Ramos (cell line): ENCODE results near the gene SCO1.
"Not testable (repeated sequence)": the region's sequence is repeated elsewhere in the genome, so short reads cannot be mapped to it uniquely, and the experiment has no call there.

ENCODE experiments used
- in situ Hi-C: fragments of 300-500 bp; cut with MboI; formaldehyde crosslinking; loops from one replicate; pipeline ENCODE4 v1.14.3; 2022; ENCODE audit warnings: low sequenced_read_pairs; ENCODE audit not compliant: unreplicated experiment

Gene SCO1

GRCh38 chr17:10727192-10727591, 29.9 kb upstream of the SCO1 start:
- in situ Hi-C loops = no loop called here

DNA sequence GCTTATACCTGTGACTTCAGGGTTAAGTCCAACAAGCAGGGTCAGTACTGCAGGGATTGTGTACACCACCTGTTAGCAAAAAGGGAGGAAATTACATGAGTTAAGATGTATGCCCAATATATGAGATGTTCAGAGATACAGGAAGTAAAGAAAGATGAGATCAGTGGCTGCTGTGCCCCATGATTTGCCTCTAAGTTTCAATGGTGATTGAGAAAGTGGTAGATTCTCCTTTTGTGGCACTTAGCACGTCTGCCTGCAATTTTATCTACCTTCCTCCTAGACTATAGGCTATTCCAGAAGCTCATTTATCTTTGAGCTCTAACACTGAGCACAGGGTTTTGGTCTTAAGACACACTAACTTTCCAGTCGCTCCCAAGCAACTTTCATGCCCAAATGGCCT, 28.9 kb upstream of the SCO1 start:
- in situ Hi-C loops = no loop called here

DNA sequence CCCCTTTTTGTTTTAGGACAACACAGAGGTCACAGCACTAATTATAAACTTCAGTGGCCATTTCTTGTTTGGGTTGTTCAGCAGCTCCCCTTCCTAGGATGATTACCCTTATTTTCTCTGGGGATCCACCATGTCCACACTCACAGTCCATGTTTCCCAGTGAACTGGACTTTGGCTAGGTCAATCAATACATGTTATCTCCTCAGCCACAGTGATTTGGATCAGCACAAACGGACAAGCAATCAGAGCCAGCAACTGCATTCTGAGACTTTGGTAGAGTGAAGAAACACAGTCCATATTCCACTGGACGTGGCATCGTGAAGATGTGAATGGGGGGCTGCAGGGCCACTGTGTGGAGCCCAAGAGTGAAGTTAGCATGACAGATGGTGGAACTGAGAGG, 27.9 kb upstream of the SCO1 start:
- in situ Hi-C loops = no loop called here

- in situ Hi-C loops = no loop called here
These were observed 27.3 kb upstream of the SCO1 start for GRCh38 chr17:10724546-10725195.

- in situ Hi-C loops = no loop called here
These were observed 21.2 kb upstream of the SCO1 start for GRCh38 chr17:10718547-10718946.

DNA sequence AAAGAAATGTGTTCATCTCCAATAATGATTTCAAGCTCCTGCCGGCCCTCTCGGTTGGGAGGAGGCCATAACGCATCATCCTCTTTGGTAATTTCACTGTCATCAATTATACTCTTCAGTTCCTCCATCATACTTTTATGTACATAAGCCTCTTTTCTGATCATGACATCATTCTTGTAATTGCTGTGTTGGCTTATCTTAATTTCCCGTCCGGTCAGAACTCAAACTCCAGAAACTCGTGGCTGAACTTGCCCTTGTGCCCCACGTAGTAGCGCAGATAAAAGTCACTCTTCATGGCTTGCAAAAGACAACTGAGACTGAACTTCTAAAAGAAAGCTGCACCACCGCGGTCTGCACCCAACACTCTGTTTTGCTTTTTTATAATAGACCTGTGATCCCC, 18.9 kb upstream of the SCO1 start:
- in situ Hi-C loops = no loop called here

DNA sequence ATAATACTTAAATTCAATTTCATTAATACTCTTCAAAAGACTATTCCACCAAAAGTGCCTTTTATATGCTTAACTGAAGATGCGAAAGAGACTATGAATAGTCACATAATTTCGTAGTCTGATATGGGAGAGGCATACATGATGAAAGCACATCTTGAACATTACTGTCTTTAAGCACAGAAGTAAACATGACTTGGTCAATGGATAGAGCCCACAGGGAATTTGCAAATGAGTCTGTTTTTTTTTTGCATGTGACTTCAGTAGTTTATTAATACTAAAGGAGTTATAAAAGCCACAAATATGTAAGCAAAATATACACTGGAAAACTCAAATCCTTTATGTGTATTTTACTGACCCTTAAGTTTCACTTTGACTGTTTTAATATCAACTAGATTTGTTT, 16.0 kb upstream of the SCO1 start:
- in situ Hi-C loops = no loop called here

- in situ Hi-C loops = no loop called here
These were observed 8.4 kb upstream of the SCO1 start for GRCh38 chr17:10705727-10706126.

DNA sequence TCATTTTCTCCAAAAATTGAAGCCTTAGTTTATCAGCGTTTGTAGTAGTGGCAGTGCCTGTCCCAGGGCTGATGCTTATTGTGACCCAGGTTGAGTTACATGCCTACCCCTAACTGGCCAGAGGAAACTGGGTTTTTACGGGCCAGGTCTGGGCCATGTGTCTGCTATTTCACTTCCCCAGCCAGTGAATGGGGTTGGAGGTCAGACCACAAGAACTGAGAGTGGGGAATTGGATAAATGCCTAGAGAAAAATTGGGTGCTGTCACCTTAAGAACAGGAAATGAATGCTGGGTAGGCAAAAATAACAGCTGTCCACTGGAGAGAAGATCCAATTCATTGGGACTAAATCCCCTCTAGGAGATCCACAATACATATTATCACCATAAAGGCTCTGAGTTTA, 5.2 kb upstream of the SCO1 start:
- in situ Hi-C loops = no loop called here

- in situ Hi-C loops = no loop called here
These were observed 2.5 kb upstream of the SCO1 start for GRCh38 chr17:10699856-10700255.

DNA sequence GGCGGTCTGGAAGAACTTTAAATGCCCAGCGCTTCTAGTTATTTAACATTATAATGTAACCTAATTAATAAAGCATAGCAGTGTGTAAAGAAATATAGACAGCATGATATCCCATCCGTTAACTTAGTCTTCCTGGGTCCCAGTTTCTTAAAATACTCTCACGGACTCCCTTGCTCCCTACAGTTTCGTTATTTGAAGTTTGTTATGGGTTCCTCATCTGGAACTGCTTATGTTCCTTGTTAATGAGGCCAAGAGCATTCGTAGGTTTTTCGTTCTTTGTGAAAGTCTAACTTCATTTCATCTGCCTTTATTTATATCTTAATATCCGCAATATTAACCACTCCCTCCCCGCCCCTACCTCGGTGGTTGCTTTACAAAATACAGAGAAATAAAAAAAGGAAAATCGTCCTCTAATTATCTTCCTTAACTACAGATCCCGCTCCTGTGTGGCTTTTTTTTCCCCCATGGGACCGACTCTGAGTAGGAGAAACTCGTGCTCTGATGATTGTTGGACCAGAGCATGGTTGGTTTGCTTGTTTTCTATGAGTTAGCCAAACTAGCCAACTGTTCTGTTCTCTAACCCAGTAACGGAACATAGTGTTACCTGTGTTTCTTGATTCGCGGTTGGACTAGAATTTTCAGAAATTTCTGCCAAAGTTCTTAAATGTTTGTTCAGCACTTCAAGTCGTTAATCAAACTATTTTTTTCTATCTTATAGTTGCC, 924 bp upstream of the SCO1 start:
- in situ Hi-C loops = no loop called here

- in situ Hi-C loops = not testable (repeated sequence)
These were observed 1.4 kb downstream of the SCO1 start for GRCh38 chr17:10695875-10696407.

- in situ Hi-C loops = no loop called here
These were observed 9.8 kb downstream of the SCO1 start for GRCh38 chr17:10687499-10687898.

- in situ Hi-C loops = no loop called here
These were observed 13.5 kb downstream of the SCO1 start for GRCh38 chr17:10683853-10684252.

- in situ Hi-C loops = no loop called here
These were observed 15.4 kb downstream of the SCO1 start for GRCh38 chr17:10681866-10682446.

DNA sequence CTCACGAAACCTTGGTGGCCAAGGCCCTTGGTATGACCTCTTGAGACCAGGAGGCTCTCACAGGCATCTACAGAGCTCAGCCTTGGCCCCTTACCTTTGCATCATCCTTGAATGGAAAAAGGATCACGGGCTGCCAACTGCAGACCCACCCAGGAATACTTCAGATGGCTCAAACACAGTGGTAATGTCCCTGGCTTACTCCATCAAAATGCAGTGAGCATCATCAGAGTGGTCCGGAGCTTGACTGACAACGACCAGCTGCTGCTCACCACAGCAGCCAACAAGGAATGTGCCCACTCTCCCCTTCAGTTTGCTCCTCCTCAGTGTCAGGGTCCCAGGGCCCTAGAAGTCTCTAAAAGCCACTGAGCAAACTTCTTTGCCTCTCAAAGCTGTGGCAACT, 22.6 kb downstream of the SCO1 start:
- in situ Hi-C loops = no loop called here

DNA sequence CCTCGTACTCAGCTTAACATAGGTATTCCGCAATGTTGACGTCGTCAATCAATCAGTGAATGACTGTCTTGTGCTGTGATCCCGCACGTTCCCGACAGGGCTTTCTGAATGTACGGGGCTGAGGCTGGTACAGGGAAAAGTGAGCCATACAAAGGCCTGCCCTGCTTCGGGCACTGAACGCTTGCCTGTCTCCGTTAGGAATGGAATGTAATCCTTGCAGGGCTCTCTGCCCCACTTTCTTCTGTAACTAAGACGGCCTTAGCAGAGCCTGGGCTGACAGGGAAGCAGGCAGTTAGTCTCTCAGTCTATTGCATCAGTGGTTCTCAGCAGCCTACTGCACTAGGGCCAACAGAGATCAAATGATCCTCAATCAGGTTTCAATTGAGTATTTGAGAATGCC, 24.0 kb downstream of the SCO1 start:
- in situ Hi-C loops = no loop called here

DNA sequence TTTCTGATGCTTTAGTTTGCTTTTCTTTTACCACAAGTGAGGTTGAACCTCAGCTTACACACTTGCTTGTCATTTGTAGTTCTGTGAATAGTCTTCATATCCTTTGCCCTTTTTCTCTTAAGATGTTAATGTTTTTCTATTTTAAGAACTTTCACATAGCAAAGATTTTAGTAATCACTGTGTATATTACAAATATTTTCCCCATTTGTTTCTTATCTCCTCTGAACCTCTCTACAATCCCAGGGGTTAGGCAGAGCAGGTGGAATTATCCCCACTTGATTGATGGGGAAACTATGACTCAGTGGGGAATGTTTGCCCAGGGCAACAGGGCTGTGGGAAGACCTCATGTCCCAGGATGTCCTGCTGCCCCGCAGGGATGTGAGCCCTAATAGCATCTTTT, 28.6 kb downstream of the SCO1 start:
- in situ Hi-C loops = no loop called here

- in situ Hi-C loops = no loop called here
These were observed 30.4 kb downstream of the SCO1 start for GRCh38 chr17:10666906-10667305.

- in situ Hi-C loops = no loop called here
These were observed 32.8 kb downstream of the SCO1 start for GRCh38 chr17:10664571-10664970.

GRCh38 chr17:10663231-10663630, 34.1 kb downstream of the SCO1 start:
- in situ Hi-C loops = no loop called here

- in situ Hi-C loops = no loop called here
These were observed 35.9 kb downstream of the SCO1 start for GRCh38 chr17:10661437-10661836.
